Thyroid gland (tissue), 4 donors: ENCODE data around the gene CYP2W1. TPM values are rescaled to one million over a fixed set of nuclear protein-coding genes. Genes with fewer than 3 reads are reported as not detected.

ENCODE experiments used
- DNase-seq, 2 donors: peaks; one replicate each; pipeline ENCODE4 v3.0.0-alpha.2; 2019
- H3K27ac ChIP-seq, 3 donors: fragments of 200-600 bp; sonication (generic); 1 replicate in 2 of 3; 2 replicates in 1 of 3; pipeline ENCODE4 v1.5.1; 2016 to 2019; ENCODE audit warnings: mild to moderate bottlenecking in 1 of 3, moderate library complexity in 1 of 3
- H3K27me3 ChIP-seq: fragments of 200-600 bp; sonication (generic); one replicate; pipeline ENCODE4 v1.5.1; 2019
- H3K36me3 ChIP-seq, 2 donors: fragments of 200-600 bp; sonication (generic); one replicate each; pipeline ENCODE4 v1.5.1; 2016 to 2019
- H3K4me1 ChIP-seq, 2 donors: fragments of 200-600 bp; sonication (generic); one replicate each; pipeline ENCODE4 v1.5.1; 2017 to 2019
- H3K4me3 ChIP-seq, 3 donors: fragments of 200-600 bp; sonication (generic); replicated peaks in 1 of 3; 1 replicate in 2 of 3; 2 replicates in 1 of 3; pipeline ENCODE4 v1.5.1; 2016; ENCODE audit warnings: mild to moderate bottlenecking in 1 of 3
- H3K9me3 ChIP-seq: fragments of 200-600 bp; sonication (generic); one replicate; pipeline ENCODE4 v1.5.1; 2017
- CTCF ChIP-seq, 6 experiments: fragments of 200-600 bp in 3 of 6; fragments of 450-650 bp in 3 of 6; sonication (generic) in 3 of 6; IDR thresholded peaks; one replicate each; pipeline ENCODE4 v1.5.1; 2016 to 2019; ENCODE audit warnings: antibody characterized with exemption in 6 of 6, mild to moderate bottlenecking in 2 of 6, inconsistent platforms in 1 of 6, moderate library complexity in 1 of 6
- POLR2A ChIP-seq, 2 donors: fragments of 450-650 bp; IDR thresholded peaks; one replicate each; pipeline ENCODE4 v1.6.1; 2017; ENCODE audit warnings: antibody characterized with exemption in 2 of 2, mild to moderate bottlenecking in 2 of 2, moderate library complexity in 1 of 2
- WGBS, 2 donors: methylation state at CpG; one replicate each; pipeline ENCODE4 v1.1.5; 2017; 5-methylcytosine and 5-hydroxymethylcytosine counted together
- intact Hi-C: fragments of 100-400 bp; cut with DNase I; formaldehyde crosslinking; loops from one replicate; pipeline ENCODE4 v1.15.1; 2023
- total RNA-seq, 4 donors: library from RNA; depleted of rRNA; stranded (reverse); fragments of >200 nt; gene quantifications; one replicate each; pipeline ENCODE4 v1.2.3, GENCODE V29; 2016

CYP2W1 gene
- total RNA-seq, 4 donors from 2014 or later: not detected

- no peaks in the 10 kb centered on the region for H3K27me3 ChIP-seq
- WGBS, 2 donors: 80 to 85% methylated on average over 4 to 7 of the region's 16 CpGs
- no peaks in the 10 kb centered on the region for H3K9me3 ChIP-seq
- H3K27ac ChIP-seq: no peak overlapping the region
- H3K4me1 ChIP-seq: peaks cover under 1 to 11% of the 10 kb centered on the region in 2 donors
- no peak for TF ChIP-seq POLR2A (IDR thresholded peaks at IDR 0.05)
- no peak for TF ChIP-seq CTCF (IDR thresholded peaks at IDR 0.05)
- DNase-seq: no peak
- intact Hi-C loops: loop anchor here (10.0 kb wide), 1 partner anchor 200 kb away; no protein-coding TSS in a partner anchor
- no peaks in the 10 kb centered on the region for H3K36me3 ChIP-seq
- no peak overlapping the region for H3K4me3 ChIP-seq
Measured at GRCh38 chr7:985127-985416, 2.1 kb downstream of the CYP2W1 start.

DNA sequence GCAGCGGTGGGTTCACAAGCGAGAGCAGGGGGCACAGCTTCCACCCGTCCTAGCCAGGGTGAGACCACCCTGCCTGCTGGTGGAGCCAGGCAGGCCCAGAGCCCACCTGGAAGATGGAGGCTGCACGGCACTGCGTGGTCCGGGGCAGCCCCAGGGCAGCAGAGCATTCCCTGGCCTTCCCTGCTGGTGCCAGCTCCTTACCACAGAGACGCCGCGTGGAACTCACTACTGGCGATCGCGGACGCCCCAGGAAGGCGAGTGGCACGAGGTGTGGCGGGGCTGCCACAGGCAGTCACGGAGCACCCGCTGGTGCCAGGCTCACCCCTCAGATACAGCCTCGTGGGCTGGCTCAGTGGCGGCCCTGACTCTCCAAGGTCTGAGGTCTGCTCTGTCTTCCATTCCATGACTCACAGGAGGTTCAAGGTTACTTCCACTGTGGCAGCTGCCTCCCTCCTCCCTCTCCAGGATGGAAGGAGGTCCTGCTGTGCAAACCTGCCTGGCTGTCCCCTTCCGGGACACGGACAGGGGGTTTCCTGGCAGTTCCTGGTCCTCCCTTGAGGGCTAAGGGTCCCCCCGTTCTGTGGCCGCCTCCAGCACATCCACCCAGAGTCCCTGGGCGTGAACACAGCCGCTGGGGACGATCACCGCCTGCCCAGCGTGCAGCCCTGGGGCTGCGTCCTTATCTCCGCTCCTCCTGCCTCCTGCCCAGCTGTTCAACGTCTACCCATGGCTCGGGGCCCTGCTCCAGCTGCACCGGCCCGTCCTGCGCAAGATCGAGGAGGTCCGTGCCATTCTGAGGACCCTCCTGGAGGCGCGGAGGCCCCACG, 3.1 kb downstream of the CYP2W1 start:
- intact Hi-C loops: loop anchor here (10.0 kb wide), 1 partner anchor 201 kb away; no protein-coding TSS in a partner anchor

GRCh38 chr7:986766-987751, 4.1 kb downstream of the CYP2W1 start:
- Histone ChIP-seq H3K4me1 (peaks cover 0 to 11% of the 10 kb centered on the region in 2 donors), H3K36me3 (no peaks in the 10 kb centered on the region), H3K27ac (no peak overlapping the region), H3K27me3 (no peaks in the 10 kb centered on the region), H3K4me3 (no peak overlapping the region), H3K9me3 (no peaks in the 10 kb centered on the region)
- intact Hi-C loops: loop anchor here (10.0 kb wide), 1 partner anchor 202 kb away; no protein-coding TSS in a partner anchor
- TF ChIP-seq CTCF (IDR thresholded peaks at IDR 0.05) (no peak), POLR2A (IDR thresholded peaks at IDR 0.05) (no peak)
- 79 to 83% methylated on average over 14 to 28 of the region's 56 CpGs for WGBS, 2 donors
- DNase-seq: no peak

More for the DNA sequence above, 3.1 kb downstream of the CYP2W1 start:
- Histone ChIP-seq H3K27ac (no peak overlapping the region), H3K36me3 (no peaks in the 10 kb centered on the region), H3K4me1 (peaks cover 0 to 11% of the 10 kb centered on the region in 2 donors), H3K9me3 (no peaks in the 10 kb centered on the region), H3K27me3 (no peaks in the 10 kb centered on the region), H3K4me3 (no peak overlapping the region)
- no peak for DNase-seq
- WGBS, 2 donors: 67 to 69% methylated on average over 3 to 36 of the region's 41 CpGs
- no peak for TF ChIP-seq CTCF (IDR thresholded peaks at IDR 0.05)
- no peak for TF ChIP-seq POLR2A (IDR thresholded peaks at IDR 0.05)

DNA sequence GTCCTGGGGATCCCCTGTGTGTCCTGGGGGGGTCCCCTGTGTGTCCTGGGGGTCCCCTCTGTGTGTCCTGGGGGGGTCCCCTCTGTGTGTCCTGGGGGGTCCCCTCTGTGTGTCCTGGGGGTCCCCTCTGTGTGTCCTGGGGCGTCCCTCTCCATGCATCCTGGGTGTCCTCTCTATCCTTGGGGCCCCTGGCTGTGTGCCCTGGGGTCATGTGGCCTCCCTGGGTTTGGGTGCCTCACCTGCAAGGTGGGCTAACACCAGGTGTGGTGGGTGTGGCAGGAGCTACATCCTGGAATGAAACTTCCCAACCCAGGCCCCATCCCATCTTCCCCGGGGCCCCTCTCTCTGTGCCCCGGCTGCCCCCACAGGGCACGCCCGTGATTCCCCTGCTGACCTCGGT, 4.9 kb downstream of the CYP2W1 start:
- DNase-seq: no peak
- 34 to 36% methylated on average over 5 to 6 of the region's 6 CpGs for WGBS, 2 donors
- no peak overlapping the region for H3K27ac ChIP-seq
- H3K9me3 ChIP-seq: no peaks in the 10 kb centered on the region
- H3K4me3 ChIP-seq: no peak overlapping the region
- H3K27me3 ChIP-seq: no peaks in the 10 kb centered on the region
- H3K36me3 ChIP-seq: no peaks in the 10 kb centered on the region
- peaks cover 0 to 13% of the 10 kb centered on the region in 2 donors for H3K4me1 ChIP-seq
- intact Hi-C loops: loop anchor here (10.0 kb wide), 1 partner anchor 203 kb away; no protein-coding TSS in a partner anchor
- no peak for TF ChIP-seq POLR2A (IDR thresholded peaks at IDR 0.05)
- no peak for TF ChIP-seq CTCF (IDR thresholded peaks at IDR 0.05)
